ENCODE results near the gene MYLK. TPM values are rescaled to one million over a fixed set of nuclear protein-coding genes. Genes with fewer than 3 reads are reported as not detected.

Gene MYLK
- total and polyA plus RNA-seq, 5 donors from 2014 or later: 0.07 to 2.9 (median 0.20) TPM; not detected in 1

GRCh38 chr3:123841476-123842238 lies 42.5 kb downstream of the MYLK start:
- H3K9me3 Mint-ChIP-seq: peaks cover 6 to 24% (median 9%) of the 10 kb centered on the region in 7 donors
- H3K36me3 Mint-ChIP-seq: no peaks in the 10 kb centered on the region
- Histone ChIP-seq H3K4me3 (ENCODE audit: low read depth, low read length) (no peak overlapping the region), H3K4me1 (ENCODE audit: control insufficient read depth, insufficient read depth, low read length, poor library complexity, severe bottlenecking) (no peaks in the 10 kb centered on the region), H3K36me3 (ENCODE audit: control insufficient read depth, insufficient read depth, low read length) (no peaks in the 10 kb centered on the region), H3K27me3 (ENCODE audit: control insufficient read depth, insufficient read depth, low read length) (no peaks in the 10 kb centered on the region), H3K9me3 (ENCODE audit: control insufficient read depth in 2 of 2, low read length in 2 of 2) (peaks cover 0 to 13% of the 10 kb centered on the region in 2 experiments), H3K27ac (ENCODE audit: insufficient read depth, low read length, poor library complexity, severe bottlenecking) (no peak overlapping the region)
- H3K4me1 Mint-ChIP-seq: no peaks in the 10 kb centered on the region
- no peak for DNase-seq
- no peak overlapping the region for H3K27ac Mint-ChIP-seq
- no peaks in the 10 kb centered on the region for H3K27me3 Mint-ChIP-seq
- H3K4me3 Mint-ChIP-seq: no peak overlapping the region
- no peak for ATAC-seq (ENCODE audit: low read depth in 2 of 2)

GRCh38 chr3:123840961-123841360 lies 43.2 kb downstream of the MYLK start:
- H3K27me3 ChIP-seq (ENCODE audit: control insufficient read depth, insufficient read depth, low read length): no peaks in the 10 kb centered on the region
- Mint-ChIP-seq H3K27ac (no peak overlapping the region), H3K9me3 (peaks cover 6 to 19% (median 9%) of the 10 kb centered on the region in 7 donors), H3K27me3 (peaks cover 4% of the 10 kb centered on the region), H3K36me3 (no peaks in the 10 kb centered on the region), H3K4me3 (no peak overlapping the region), H3K4me1 (no peaks in the 10 kb centered on the region)
- no peak overlapping the region for H3K4me3 ChIP-seq (ENCODE audit: low read depth, low read length)
- no peaks in the 10 kb centered on the region for H3K4me1 ChIP-seq (ENCODE audit: control insufficient read depth, insufficient read depth, low read length, poor library complexity, severe bottlenecking)
- ATAC-seq (ENCODE audit: low read depth in 2 of 2): no peak
- H3K27ac ChIP-seq (ENCODE audit: insufficient read depth, low read length, poor library complexity, severe bottlenecking): no peak overlapping the region
- H3K36me3 ChIP-seq (ENCODE audit: control insufficient read depth, insufficient read depth, low read length): no peaks in the 10 kb centered on the region
- H3K9me3 ChIP-seq (ENCODE audit: control insufficient read depth in 2 of 2, low read length in 2 of 2): peaks cover 0 to 9% of the 10 kb centered on the region in 2 experiments
- no peak for DNase-seq

- no peaks in the 10 kb centered on the region for H3K36me3 Mint-ChIP-seq
- H3K4me3 Mint-ChIP-seq: no peak overlapping the region
- no peak overlapping the region for H3K4me3 ChIP-seq (ENCODE audit: low read depth, low read length)
- H3K27me3 Mint-ChIP-seq: peaks cover 7% of the 10 kb centered on the region
- no peaks in the 10 kb centered on the region for H3K36me3 ChIP-seq (ENCODE audit: control insufficient read depth, insufficient read depth, low read length)
- DNase-seq (no peak), ATAC-seq (ENCODE audit: low read depth in 2 of 2) (no peak)
- H3K9me3 ChIP-seq (ENCODE audit: control insufficient read depth in 2 of 2, low read length in 2 of 2): peaks cover 0 to 8% of the 10 kb centered on the region in 2 experiments
- H3K27me3 ChIP-seq (ENCODE audit: control insufficient read depth, insufficient read depth, low read length): no peaks in the 10 kb centered on the region
- no peak overlapping the region for H3K27ac ChIP-seq (ENCODE audit: insufficient read depth, low read length, poor library complexity, severe bottlenecking)
- H3K9me3 Mint-ChIP-seq: peaks cover 5 to 19% (median 8%) of the 10 kb centered on the region in 7 donors
- H3K27ac Mint-ChIP-seq: no peak overlapping the region
- H3K4me1 Mint-ChIP-seq: no peaks in the 10 kb centered on the region
- H3K4me1 ChIP-seq (ENCODE audit: control insufficient read depth, insufficient read depth, low read length, poor library complexity, severe bottlenecking): no peaks in the 10 kb centered on the region
These were observed 46.3 kb downstream of the MYLK start for GRCh38 chr3:123837858-123838257.

GRCh38 chr3:123834631-123835030 lies 49.5 kb downstream of the MYLK start:
- H3K4me1 ChIP-seq (ENCODE audit: control insufficient read depth, insufficient read depth, low read length, poor library complexity, severe bottlenecking): no peaks in the 10 kb centered on the region
- Mint-ChIP-seq H3K4me3 (no peak overlapping the region), H3K36me3 (no peaks in the 10 kb centered on the region), H3K4me1 (no peaks in the 10 kb centered on the region), H3K9me3 (peaks cover 0 to 6% (median 3%) of the 10 kb centered on the region in 7 donors), H3K27ac (no peak overlapping the region), H3K27me3 (peaks cover 7% of the 10 kb centered on the region)
- no peak overlapping the region for H3K4me3 ChIP-seq (ENCODE audit: low read depth, low read length)
- H3K27ac ChIP-seq (ENCODE audit: insufficient read depth, low read length, poor library complexity, severe bottlenecking): no peak overlapping the region
- DNase-seq (no peak), ATAC-seq (ENCODE audit: low read depth in 2 of 2) (no peak)
- H3K36me3 ChIP-seq (ENCODE audit: control insufficient read depth, insufficient read depth, low read length): no peaks in the 10 kb centered on the region
- no peaks in the 10 kb centered on the region for H3K27me3 ChIP-seq (ENCODE audit: control insufficient read depth, insufficient read depth, low read length)
- no peaks in the 10 kb centered on the region for H3K9me3 ChIP-seq (ENCODE audit: control insufficient read depth in 2 of 2, low read length in 2 of 2)

- H3K4me1 ChIP-seq (ENCODE audit: control insufficient read depth, insufficient read depth, low read length, poor library complexity, severe bottlenecking): no peaks in the 10 kb centered on the region
- H3K4me1 Mint-ChIP-seq: no peaks in the 10 kb centered on the region
- H3K27ac ChIP-seq (ENCODE audit: insufficient read depth, low read length, poor library complexity, severe bottlenecking): no peak overlapping the region
- DNase-seq (no peak), ATAC-seq (ENCODE audit: low read depth in 2 of 2) (no peak)
- H3K9me3 Mint-ChIP-seq: peaks cover under 1 to 11% (median 2%) of the 10 kb centered on the region in 7 donors
- no peaks in the 10 kb centered on the region for H3K27me3 ChIP-seq (ENCODE audit: control insufficient read depth, insufficient read depth, low read length)
- no peak overlapping the region for H3K4me3 Mint-ChIP-seq
- peaks cover 11% of the 10 kb centered on the region for H3K27me3 Mint-ChIP-seq
- no peaks in the 10 kb centered on the region for H3K36me3 ChIP-seq (ENCODE audit: control insufficient read depth, insufficient read depth, low read length)
- H3K36me3 Mint-ChIP-seq: no peaks in the 10 kb centered on the region
- peaks cover 0 to 3% of the 10 kb centered on the region in 2 experiments for H3K9me3 ChIP-seq (ENCODE audit: control insufficient read depth in 2 of 2, low read length in 2 of 2)
- no peak overlapping the region for H3K27ac Mint-ChIP-seq
- H3K4me3 ChIP-seq (ENCODE audit: low read depth, low read length): no peak overlapping the region
These were observed 50.7 kb downstream of the MYLK start for GRCh38 chr3:123833398-123833785.

- Mint-ChIP-seq H3K27ac (no peak overlapping the region), H3K4me3 (no peak overlapping the region), H3K36me3 (no peaks in the 10 kb centered on the region), H3K27me3 (peaks cover 11% of the 10 kb centered on the region), H3K9me3 (peaks cover 1 to 14% (median 6%) of the 10 kb centered on the region in 7 donors), H3K4me1 (no peaks in the 10 kb centered on the region)
- Histone ChIP-seq H3K4me1 (ENCODE audit: control insufficient read depth, insufficient read depth, low read length, poor library complexity, severe bottlenecking) (no peaks in the 10 kb centered on the region), H3K4me3 (ENCODE audit: low read depth, low read length) (no peak overlapping the region), H3K36me3 (ENCODE audit: control insufficient read depth, insufficient read depth, low read length) (no peaks in the 10 kb centered on the region), H3K27me3 (ENCODE audit: control insufficient read depth, insufficient read depth, low read length) (no peaks in the 10 kb centered on the region), H3K27ac (ENCODE audit: insufficient read depth, low read length, poor library complexity, severe bottlenecking) (no peak overlapping the region), H3K9me3 (ENCODE audit: control insufficient read depth in 2 of 2, low read length in 2 of 2) (peaks cover 3 to 7% of the 10 kb centered on the region in 2 experiments)
- no peak for DNase-seq
- ATAC-seq (ENCODE audit: low read depth in 2 of 2): no peak
These were observed 51.3 kb downstream of the MYLK start for GRCh38 chr3:123832692-123833397.

GRCh38 chr3:123831420-123831819 lies 52.7 kb downstream of the MYLK start:
- DNase-seq (no peak), ATAC-seq (ENCODE audit: low read depth in 2 of 2) (no peak)
- Mint-ChIP-seq H3K9me3 (peaks cover 1 to 26% (median 14%) of the 10 kb centered on the region in 7 donors), H3K4me1 (no peaks in the 10 kb centered on the region), H3K27me3 (peaks cover 11% of the 10 kb centered on the region), H3K4me3 (no peak overlapping the region), H3K27ac (no peak overlapping the region), H3K36me3 (no peaks in the 10 kb centered on the region)
- H3K27ac ChIP-seq (ENCODE audit: insufficient read depth, low read length, poor library complexity, severe bottlenecking): no peak overlapping the region
- H3K4me1 ChIP-seq (ENCODE audit: control insufficient read depth, insufficient read depth, low read length, poor library complexity, severe bottlenecking): no peaks in the 10 kb centered on the region
- H3K36me3 ChIP-seq (ENCODE audit: control insufficient read depth, insufficient read depth, low read length): no peaks in the 10 kb centered on the region
- no peak overlapping the region for H3K4me3 ChIP-seq (ENCODE audit: low read depth, low read length)
- no peaks in the 10 kb centered on the region for H3K27me3 ChIP-seq (ENCODE audit: control insufficient read depth, insufficient read depth, low read length)
- peaks cover 14 to 15% of the 10 kb centered on the region in 2 experiments for H3K9me3 ChIP-seq (ENCODE audit: control insufficient read depth in 2 of 2, low read length in 2 of 2)
